DOHH2 (cell line): Measurements from ENCODE around the gene NCKAP5.

ENCODE experiments used
- H3F3A ChIP-seq: fragments of 200-600 bp; sonication (generic), shearing (Covaris generic); 2 replicates; pipeline ENCODE4 v1.6.0; 2016; ENCODE audit warnings: antibody characterized with exemption, mild to moderate bottlenecking; ENCODE audit not compliant: control insufficient read depth, insufficient read depth
- H3K27ac ChIP-seq: fragments of 200-600 bp; sonication (generic); 2 replicates; pipeline ENCODE4 v1.5.1; 2014; ENCODE audit warnings: low read depth, mild to moderate bottlenecking, low read length, moderate library complexity
- H3K27me3 ChIP-seq: fragments of 200-600 bp; sonication (generic); 2 replicates; pipeline ENCODE4 v1.6.1; 2014; ENCODE audit warnings: mild to moderate bottlenecking, low read length, mixed read lengths; ENCODE audit not compliant: control insufficient read depth
- H3K36me3 ChIP-seq: fragments of 200-600 bp; sonication (generic); 2 replicates; pipeline ENCODE4 v1.6.1; 2014; ENCODE audit warnings: mild to moderate bottlenecking, low read length, moderate library complexity, mixed read lengths; ENCODE audit not compliant: control insufficient read depth
- H3K4me1 ChIP-seq: fragments of 200-600 bp; sonication (generic); 2 replicates; pipeline ENCODE4 v1.6.1; 2014; ENCODE audit warnings: mild to moderate bottlenecking, low read length, mixed read lengths; ENCODE audit not compliant: control insufficient read depth
- H3K4me2 ChIP-seq: fragments of 200-600 bp; sonication (generic); 2 replicates; pipeline ENCODE4 v1.6.0; 2014; ENCODE audit warnings: mild to moderate bottlenecking, low read length, moderate library complexity
- H3K4me3 ChIP-seq: fragments of 200-600 bp; sonication (generic); 2 replicates; pipeline ENCODE4 v1.5.1; 2014; ENCODE audit warnings: mild to moderate bottlenecking, low read length, mixed read lengths
- H3K79me2 ChIP-seq: fragments of 200-600 bp; sonication (generic); 2 replicates; pipeline ENCODE4 v1.6.1; 2014; ENCODE audit warnings: mild to moderate bottlenecking, low read length, mixed read lengths; ENCODE audit not compliant: control insufficient read depth
- H3K9me2 ChIP-seq: fragments of 200-600 bp; sonication (generic); replicated peaks from 2 replicates; pipeline ENCODE4 v1.6.1; 2014; ENCODE audit warnings: mild to moderate bottlenecking, low read length, mixed read lengths; ENCODE audit not compliant: control insufficient read depth
- H3K9me3 ChIP-seq: fragments of 200-600 bp; sonication (generic); 2 replicates; pipeline ENCODE4 v1.6.1; 2014; ENCODE audit warnings: antibody characterized with exemption, low read length, mixed read lengths; ENCODE audit not compliant: control insufficient read depth, insufficient read depth
- H4K20me1 ChIP-seq: fragments of 200-600 bp; sonication (generic); 2 replicates; pipeline ENCODE4 v1.6.0; 2014; ENCODE audit warnings: low read depth, mild to moderate bottlenecking, antibody characterized with exemption, low read length, moderate library complexity; ENCODE audit not compliant: control insufficient read depth, insufficient read depth
- CTCF ChIP-seq: fragments of 200-600 bp; sonication (generic); IDR thresholded peaks from one replicate; pipeline ENCODE4 v1.5.1; 2014; ENCODE audit warnings: antibody characterized with exemption, mild to moderate bottlenecking, low read depth, low read length; ENCODE audit not compliant: poor library complexity, severe bottlenecking
- EZH2phosphoT487 ChIP-seq: fragments of 200-600 bp; sonication (generic); IDR thresholded peaks from 2 replicates; pipeline ENCODE4 v1.6.1; 2017; ENCODE audit warnings: borderline replicate concordance, mild to moderate bottlenecking, antibody characterized with exemption, low read length, moderate library complexity, mixed read lengths

NCKAP5 gene

DNA sequence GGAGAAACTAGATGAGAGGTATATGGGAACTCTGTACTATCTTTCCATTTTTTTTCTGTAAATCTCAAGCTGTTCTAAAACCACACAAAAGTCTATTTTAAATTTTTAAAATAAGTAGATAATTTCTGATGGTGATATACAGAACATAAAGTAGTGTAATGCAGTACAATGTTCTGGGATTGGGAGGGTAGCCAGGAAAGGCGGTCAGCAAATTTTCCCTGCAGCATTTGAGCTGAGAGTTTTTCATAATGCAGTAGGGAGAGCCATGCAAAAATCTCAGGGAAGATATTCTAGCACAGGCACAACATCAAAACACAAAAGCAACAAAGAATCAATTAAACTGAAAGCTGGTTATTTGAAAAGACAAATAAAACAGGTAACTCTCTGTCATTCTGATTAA lies 141.5 kb downstream of the NCKAP5 start:
- Histone ChIP-seq H3K27ac (no peak overlapping the region), H4K20me1 (no peaks in the 10 kb centered on the region), H3F3A (no peaks in the 10 kb centered on the region), H3K9me3 (no peaks in the 10 kb centered on the region), H3K36me3 (no peaks in the 10 kb centered on the region), H3K27me3 (no peaks in the 10 kb centered on the region), H3K4me1 (no peaks in the 10 kb centered on the region), H3K9me2 (no peaks in the 10 kb centered on the region), H3K4me2 (no peak overlapping the region), H3K79me2 (no peaks in the 10 kb centered on the region), H3K4me3 (no peak overlapping the region)
- no peak for TF ChIP-seq CTCF
- TF ChIP-seq EZH2phosphoT487 = no peak

DNA sequence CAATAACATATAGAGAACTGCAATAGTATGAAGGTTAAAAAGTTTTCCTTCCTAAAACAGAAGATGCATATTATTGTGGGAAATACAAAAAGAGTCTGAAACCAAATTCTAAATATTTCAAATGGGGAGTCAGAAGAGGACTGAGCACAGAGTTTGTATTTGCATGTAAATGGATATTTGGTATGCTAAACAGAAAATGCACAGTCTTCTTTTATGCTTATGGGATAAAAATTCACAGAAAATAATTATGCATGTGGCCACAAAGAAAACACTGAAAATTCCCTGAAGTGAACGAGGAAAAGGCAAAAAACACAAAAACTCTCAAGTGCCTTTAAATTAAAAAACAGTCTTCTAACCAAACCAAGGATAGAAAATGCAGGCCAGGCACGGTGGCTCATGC lies 142.7 kb downstream of the NCKAP5 start:
- H3K36me3 ChIP-seq = no peaks in the 10 kb centered on the region
- H4K20me1 ChIP-seq = no peaks in the 10 kb centered on the region

DNA sequence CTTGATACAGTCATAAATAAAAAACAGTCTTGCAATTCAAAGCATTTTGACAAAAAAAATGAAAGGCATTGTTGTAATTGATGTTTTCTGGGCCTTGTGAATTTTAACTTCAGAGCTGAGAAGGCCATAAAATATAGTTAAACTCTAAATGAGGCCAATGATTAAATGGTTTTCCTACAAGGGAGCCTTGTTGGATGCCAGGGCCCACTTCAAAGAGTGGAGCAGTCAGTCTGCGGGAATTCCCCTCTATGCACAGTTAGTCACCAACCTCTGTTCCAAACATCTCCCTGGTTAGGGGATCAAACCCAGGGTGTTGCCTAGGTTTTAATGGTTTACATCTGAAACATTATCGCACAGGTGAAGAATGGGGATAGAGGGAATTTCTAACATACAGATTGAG lies 143.4 kb downstream of the NCKAP5 start:
- Histone ChIP-seq H3K4me2 (no peak overlapping the region), H3K9me2 (no peaks in the 10 kb centered on the region), H3K4me3 (no peak overlapping the region)

More for the DNA sequence above, 142.7 kb downstream of the NCKAP5 start:
- Histone ChIP-seq H3F3A (no peaks in the 10 kb centered on the region), H3K27me3 (no peaks in the 10 kb centered on the region), H3K4me3 (no peak overlapping the region), H3K4me1 (no peaks in the 10 kb centered on the region), H3K79me2 (no peaks in the 10 kb centered on the region), H3K9me3 (no peaks in the 10 kb centered on the region), H3K4me2 (no peak overlapping the region), H3K9me2 (no peaks in the 10 kb centered on the region), H3K27ac (no peak overlapping the region)
- TF ChIP-seq EZH2phosphoT487 (no peak), CTCF (no peak)

More for the DNA sequence above, 143.4 kb downstream of the NCKAP5 start:
- TF ChIP-seq CTCF (no peak), EZH2phosphoT487 (no peak)
- H3K9me3 ChIP-seq = no peaks in the 10 kb centered on the region
- H3K27me3 ChIP-seq = no peaks in the 10 kb centered on the region
- no peak overlapping the region for H3K27ac ChIP-seq
- H4K20me1 ChIP-seq = no peaks in the 10 kb centered on the region
- no peaks in the 10 kb centered on the region for H3K4me1 ChIP-seq
- H3F3A ChIP-seq = no peaks in the 10 kb centered on the region
- H3K79me2 ChIP-seq = no peaks in the 10 kb centered on the region
- no peaks in the 10 kb centered on the region for H3K36me3 ChIP-seq
